Measurements from ENCODE around the gene PRC1.

Gene PRC1

DNA sequence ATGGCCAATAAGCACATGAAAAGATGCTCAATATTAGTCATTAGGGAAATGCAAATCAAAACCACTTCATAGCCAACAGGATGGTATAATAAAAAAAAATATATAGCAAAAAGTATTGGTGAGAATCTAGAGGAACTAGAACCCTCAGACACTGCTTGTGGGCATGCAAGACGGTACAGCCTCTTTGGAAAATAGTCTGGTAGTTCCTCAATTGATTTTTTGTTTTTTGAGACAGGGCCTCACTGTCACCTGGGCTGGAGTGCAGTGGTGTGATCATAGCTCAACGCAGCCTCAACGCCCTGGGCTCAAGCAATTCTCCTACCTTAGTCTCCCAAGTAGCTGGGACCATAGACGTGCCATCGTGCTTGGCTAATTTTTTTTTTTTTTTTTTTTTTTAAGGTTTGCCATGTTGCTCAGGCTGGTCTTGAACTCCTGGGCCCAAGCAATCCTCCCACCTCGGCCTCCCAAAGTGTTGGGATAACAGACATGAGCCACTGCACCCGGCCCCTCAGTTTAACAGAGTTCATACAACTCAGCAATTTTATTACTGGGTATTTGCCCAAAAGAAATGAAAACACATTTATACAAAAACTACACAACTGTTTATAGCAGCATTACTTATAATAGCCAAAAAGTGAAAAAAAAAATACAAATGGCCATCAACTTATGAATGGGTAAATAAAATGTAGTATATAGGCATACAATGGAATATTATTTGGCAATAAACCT lies 5.1 kb downstream of the PRC1 start:
- no peak for FAIRE-seq

DNA sequence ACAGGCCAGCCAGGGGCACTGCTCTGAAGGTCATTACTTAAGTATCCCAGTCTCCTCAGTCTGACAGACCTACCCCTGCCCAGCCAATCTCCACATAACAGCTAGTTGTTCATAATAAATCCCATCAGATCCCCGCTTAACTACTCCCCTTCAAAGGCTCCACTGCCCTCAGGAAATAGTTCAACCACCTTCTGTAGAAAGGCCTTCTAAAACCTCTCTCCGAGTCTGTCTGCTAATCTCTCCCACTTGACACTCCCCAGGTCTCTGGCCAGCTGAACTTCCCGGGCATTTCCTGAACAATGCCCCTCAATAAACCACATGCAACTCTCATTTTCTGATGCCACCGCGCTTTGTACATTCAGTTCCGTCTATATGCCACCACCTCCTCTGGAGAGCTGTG lies 6.0 kb downstream of the PRC1 start:
- no peak for FAIRE-seq

GRCh38 chr15:90987561-90988141 lies 6.7 kb downstream of the PRC1 start:
- FAIRE-seq, result no peak

- no peak for FAIRE-seq
Measured at GRCh38 chr15:90986790-90987507, 7.4 kb downstream of the PRC1 start.

DNA sequence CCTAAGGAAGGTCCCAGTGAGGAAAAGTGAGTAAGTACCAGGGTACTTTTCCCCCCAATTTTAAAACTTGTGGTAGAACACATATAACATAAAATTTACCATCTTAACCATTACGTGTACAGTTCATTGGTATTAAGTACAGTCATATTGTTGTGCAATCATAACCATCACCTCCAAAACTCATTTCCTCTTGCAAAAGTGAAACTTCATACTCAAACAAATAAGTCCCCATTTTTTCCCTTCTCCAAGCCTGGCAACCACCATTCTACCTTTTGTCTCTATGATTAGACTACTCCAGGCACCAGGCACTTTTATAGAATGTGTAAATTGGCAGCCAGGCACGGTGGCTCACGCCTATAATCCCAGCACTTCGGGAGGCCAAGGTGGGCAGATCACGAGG lies 12.2 kb downstream of the PRC1 start:
- no peak for FAIRE-seq

GRCh38 chr15:90981681-90982080 lies 12.7 kb downstream of the PRC1 start:
- FAIRE-seq, result no peak

DNA sequence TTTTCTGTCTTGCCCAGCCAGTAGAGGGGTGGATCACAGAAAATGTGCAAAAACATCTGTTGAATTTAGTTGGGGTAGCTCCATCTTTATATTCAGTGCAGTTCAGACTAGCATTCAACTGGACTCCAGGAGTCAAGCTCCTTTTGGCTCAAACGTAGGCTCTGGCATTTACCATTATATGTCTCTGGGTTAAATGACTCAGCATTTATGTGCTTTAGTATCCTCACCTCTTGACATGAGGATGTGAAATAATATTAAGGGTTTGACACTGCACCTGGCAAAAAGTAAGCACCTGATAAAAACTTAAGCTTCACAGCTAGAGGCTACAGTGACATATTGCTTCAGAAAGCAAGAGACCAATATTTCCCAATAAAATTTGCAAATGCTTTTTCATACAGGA lies 14.8 kb downstream of the PRC1 start:
- FAIRE-seq, result no peak

- FAIRE-seq, result no peak
Measured at GRCh38 chr15:90974216-90974615, 20.1 kb downstream of the PRC1 start.

DNA sequence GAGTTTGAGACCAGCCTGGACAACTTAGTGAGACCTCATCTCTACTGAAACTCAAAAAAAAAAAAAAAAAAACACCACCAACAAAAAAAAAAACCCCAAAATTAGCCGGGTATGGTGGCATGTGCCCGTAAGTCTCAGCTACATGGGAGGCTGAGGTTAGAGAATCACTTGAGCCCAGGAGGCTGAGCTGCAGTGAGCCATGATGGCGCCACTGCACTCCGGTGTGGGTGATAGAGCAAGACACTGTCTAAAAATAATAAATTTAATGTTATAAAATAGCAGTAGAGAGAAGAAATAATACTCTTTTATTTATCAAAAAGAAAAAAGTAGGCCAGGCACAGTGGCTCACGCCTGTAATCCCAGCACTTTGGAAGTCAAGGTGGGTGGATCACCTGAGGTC lies 22.2 kb downstream of the PRC1 start:
- no peak for FAIRE-seq

GRCh38 chr15:90970274-90970673 lies 24.1 kb downstream of the PRC1 start:
- no peak for FAIRE-seq

GRCh38 chr15:90968434-90968833 lies 25.9 kb downstream of the PRC1 start:
- FAIRE-seq, result no peak

GRCh38 chr15:90967206-90967605 lies 27.1 kb downstream of the PRC1 start:
- no peak for FAIRE-seq

- FAIRE-seq, result no peak
Measured at GRCh38 chr15:90966262-90966661, 28.1 kb downstream of the PRC1 start.

DNA sequence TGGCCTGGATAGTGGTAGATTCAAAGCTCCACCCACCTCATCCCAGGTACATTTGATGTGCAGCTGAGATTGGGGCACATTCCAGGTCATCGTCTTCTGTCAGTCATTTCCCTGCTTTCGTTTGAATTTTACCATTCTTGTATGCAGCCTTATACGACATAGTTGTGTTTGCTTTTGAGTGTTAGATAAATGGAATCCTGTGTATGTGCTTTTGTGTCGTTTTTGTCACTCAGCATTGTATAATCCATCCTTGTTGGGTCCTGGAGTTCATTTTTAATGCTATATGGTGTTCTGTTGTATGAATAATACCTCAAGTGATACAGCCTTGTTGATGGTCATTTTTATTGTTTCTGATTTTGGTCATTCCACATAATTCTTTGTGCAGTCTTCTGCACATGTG lies 32.3 kb downstream of the PRC1 start:
- FAIRE-seq, result no peak

- no peak for FAIRE-seq
Measured at GRCh38 chr15:90960298-90961091, 33.8 kb downstream of the PRC1 start.

DNA sequence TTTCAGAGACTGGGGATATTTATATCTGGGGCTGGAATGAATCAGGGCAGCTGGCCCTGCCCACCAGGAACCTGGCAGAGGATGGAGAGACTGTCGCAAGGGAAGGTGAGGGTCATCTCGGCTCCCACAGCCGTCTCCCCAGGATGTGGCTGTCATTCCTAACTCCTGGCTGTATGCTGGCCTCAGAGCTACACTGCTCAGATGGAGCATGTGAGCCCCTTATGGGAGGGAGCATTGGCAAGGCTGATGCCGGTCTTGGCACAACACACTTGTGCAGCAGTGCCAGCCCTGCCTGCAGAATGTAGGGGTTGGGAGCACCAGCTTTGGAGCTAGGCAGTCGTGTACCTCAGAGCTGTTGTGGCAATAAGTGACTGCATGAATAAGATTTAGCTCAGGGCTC lies 34.4 kb downstream of the PRC1 start:
- no peak for FAIRE-seq

- no peak for FAIRE-seq
Measured at GRCh38 chr15:90959028-90959595, 35.2 kb downstream of the PRC1 start.

DNA sequence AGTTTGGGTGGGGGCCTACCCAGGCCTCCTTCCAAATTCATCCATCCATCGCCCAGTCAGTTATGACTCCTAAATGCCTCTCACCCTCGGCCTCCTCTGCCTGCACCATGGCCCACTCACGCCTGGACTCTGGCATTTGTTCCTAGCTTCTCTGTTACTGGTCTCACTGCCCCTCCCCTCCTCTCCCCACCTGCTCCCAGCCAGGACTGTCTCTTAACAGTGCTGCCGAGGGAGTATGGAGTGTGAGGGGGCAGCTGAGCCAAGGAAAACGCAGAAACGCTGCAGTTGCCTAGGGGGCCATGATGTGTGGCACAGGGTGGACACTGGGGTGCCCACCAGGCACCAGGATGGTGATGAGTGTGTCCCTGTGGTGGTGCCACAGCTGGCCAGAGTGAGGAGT lies 36.5 kb downstream of the PRC1 start:
- no peak for FAIRE-seq

- FAIRE-seq, result no peak
Measured at GRCh38 chr15:90957031-90957790, 37.1 kb downstream of the PRC1 start.

DNA sequence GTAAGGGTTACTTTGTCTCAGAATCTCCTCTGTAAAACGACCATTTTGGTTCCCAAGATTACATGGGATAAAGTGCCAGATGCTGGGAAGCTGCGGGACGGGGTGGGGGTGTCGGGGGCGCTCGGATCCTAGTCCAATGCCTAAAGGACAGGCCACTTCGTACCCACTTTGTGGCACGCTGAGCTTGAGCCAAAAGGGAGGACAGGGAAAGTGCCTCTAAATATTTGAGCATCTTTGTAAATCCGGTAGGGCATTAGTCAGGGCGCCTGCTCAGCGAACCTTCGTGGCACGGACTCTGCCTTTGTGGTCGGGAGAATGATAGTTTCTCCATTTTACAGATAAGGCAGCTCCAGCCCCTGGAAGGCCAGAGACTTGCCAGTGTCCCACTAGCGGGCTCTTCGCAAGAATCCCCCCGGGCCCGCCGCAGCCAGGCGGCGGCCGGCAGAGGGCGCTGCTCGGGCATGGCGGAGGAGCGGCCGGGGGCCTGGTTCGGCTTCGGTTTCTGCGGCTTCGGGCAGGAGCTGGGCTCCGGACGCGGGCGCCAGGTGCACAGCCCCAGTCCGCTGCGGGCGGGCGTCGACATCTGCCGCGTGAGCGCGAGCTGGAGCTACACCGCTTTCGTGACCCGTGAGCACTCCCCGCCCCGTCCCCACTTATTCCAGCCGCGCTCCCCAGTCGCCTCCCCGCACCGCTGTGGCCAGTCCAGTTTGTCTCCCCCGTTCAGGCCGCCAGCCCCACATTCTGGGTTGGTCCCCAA lies 37.9 kb downstream of the PRC1 start:
- no peak for FAIRE-seq

GRCh38 chr15:90955624-90956273 lies 38.6 kb downstream of the PRC1 start:
- FAIRE-seq, result no peak

All from colon (tissue), 2 donors.